SK-N-SH treated with all-trans-retinoic acid at 6 μM for 48 hours (cell line): ENCODE results near the gene MMP25.

Experiments
- ARNTL ChIP-seq: fragments of 450-650 bp; formaldehyde crosslinking; IDR thresholded peaks from 2 replicates; pipeline ENCODE4 v1.5.0; 2020; ENCODE audit warnings: low read depth, mild to moderate bottlenecking, moderate library complexity, borderline replicate concordance
- ISL1 ChIP-seq: fragments of 250-450 bp; sonication (Bioruptor Pico); IDR thresholded peaks from 2 replicates; pipeline ENCODE4 v2.1.2; 2022; ENCODE audit warnings: mild to moderate bottlenecking, moderate library complexity
- OSR1 ChIP-seq: fragments of 250-450 bp; sonication (Bioruptor Pico); IDR thresholded peaks from 2 replicates; pipeline ENCODE4 v1.8.0; 2022; ENCODE audit warnings: moderate library complexity, mild to moderate bottlenecking, inconsistent platforms
- PPARA ChIP-seq: fragments of 250-450 bp; sonication (Bioruptor Pico); IDR thresholded peaks from 2 replicates; pipeline ENCODE4 v1.5.0; 2020; ENCODE audit warnings: mild to moderate bottlenecking, borderline replicate concordance
- TCF4 ChIP-seq: fragments of 250-450 bp; sonication (Bioruptor Pico); IDR thresholded peaks from 2 replicates; pipeline ENCODE4 v1.8.0; 2021; ENCODE audit warnings: mild to moderate bottlenecking, moderate library complexity, borderline replicate concordance
- TOX ChIP-seq: fragments of 250-450 bp; sonication (Bioruptor Pico); IDR thresholded peaks from 2 replicates; pipeline ENCODE4 v1.8.0; 2021; ENCODE audit warnings: mild to moderate bottlenecking, moderate library complexity, borderline replicate concordance
- ZFP30 ChIP-seq: fragments of 450-650 bp; formaldehyde crosslinking; IDR thresholded peaks from 2 replicates; pipeline ENCODE4 v1.5.0; 2022; ENCODE audit warnings: mild to moderate bottlenecking, moderate library complexity
- ZNF8 ChIP-seq: fragments of 450-650 bp; formaldehyde crosslinking; IDR thresholded peaks from 2 replicates; pipeline ENCODE4 v1.5.0; 2020; ENCODE audit warnings: mild to moderate bottlenecking, moderate library complexity
- TF ChIP-seq, protein P1 (sequence below): fragments of 250-450 bp; sonication (Bioruptor Pico); IDR thresholded peaks from 2 replicates; pipeline ENCODE4 v1.5.1; 2021; ENCODE audit warnings: mild to moderate bottlenecking, moderate library complexity

DNA sequence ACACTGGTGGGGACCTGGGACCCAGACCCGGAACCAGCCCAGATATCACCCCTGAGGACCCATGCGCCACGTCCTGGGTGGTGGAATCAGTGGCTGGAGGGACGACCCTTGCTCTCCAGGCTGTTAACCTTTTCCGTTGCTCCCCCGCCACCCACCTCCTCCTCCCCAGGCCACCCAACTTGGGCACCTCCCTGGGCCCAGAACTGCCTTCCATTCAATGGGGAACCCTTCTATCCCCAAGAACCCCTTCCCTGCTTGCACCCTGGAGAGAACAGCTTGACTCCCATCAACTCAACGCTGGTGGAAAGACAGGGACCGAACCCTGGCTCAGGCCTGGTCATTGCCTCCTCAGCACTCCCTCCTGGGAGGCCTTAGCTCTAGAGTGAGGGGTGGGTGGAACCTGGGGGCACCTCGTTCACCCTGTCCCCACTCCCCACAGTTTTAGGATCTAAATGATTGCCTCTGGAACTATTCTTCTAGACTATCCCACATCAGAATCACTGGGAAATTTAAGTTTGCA lies 13.4 kb downstream of the MMP25 start:
- no peak for TF ChIP-seq TCF4 (CRISPR knock-in tag)
- TF ChIP-seq OSR1 (CRISPR knock-in tag), result no peak
- no peak for TF ChIP-seq ISL1 (CRISPR knock-in tag)
- no peak for TF ChIP-seq PPARA (CRISPR knock-in tag)
- no peak for TF ChIP-seq TOX (CRISPR knock-in tag)
- TF ChIP-seq, protein P1, sequence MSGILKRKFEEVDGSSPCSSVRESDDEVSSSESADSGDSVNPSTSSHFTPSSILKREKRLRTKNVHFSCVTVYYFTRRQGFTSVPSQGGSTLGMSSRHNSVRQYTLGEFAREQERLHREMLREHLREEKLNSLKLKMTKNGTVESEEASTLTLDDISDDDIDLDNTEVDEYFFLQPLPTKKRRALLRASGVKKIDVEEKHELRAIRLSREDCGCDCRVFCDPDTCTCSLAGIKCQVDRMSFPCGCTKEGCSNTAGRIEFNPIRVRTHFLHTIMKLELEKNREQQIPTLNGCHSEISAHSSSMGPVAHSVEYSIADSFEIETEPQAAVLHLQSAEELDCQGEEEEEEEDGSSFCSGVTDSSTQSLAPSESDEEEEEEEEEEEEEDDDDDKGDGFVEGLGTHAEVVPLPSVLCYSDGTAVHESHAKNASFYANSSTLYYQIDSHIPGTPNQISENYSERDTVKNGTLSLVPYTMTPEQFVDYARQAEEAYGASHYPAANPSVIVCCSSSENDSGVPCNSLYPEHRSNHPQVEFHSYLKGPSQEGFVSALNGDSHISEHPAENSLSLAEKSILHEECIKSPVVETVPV (CRISPR knock-in tag), result no peak
- TF ChIP-seq ZFP30 (CRISPR knock-in tag), result no peak
- TF ChIP-seq ZNF8 (CRISPR knock-in tag), result no peak
- no peak for TF ChIP-seq ARNTL (CRISPR knock-in tag)
